Skeletal muscle satellite cell (primary cell): ENCODE measurements around the gene COL23A1.
"Not testable (repeated sequence)": the region's sequence is repeated elsewhere in the genome, so short reads cannot be mapped to it uniquely, and the experiment has no call there.

Source experiments
- H3K27me3 ChIP-seq: 2 replicates; pipeline ENCODE4 v1.7.0; 2013; ENCODE audit warnings: low read length; ENCODE audit not compliant: control insufficient read depth, insufficient read depth
- H3K36me3 ChIP-seq: 2 replicates; pipeline ENCODE4 v1.7.0; 2013; ENCODE audit warnings: mild to moderate bottlenecking, control low read depth, low read length; ENCODE audit not compliant: insufficient read depth
- H3K4me1 ChIP-seq: 2 replicates; pipeline ENCODE4 v1.7.0; 2013; ENCODE audit warnings: low read length; ENCODE audit not compliant: control insufficient read depth, insufficient read depth
- H3K4me2 ChIP-seq: 2 replicates; pipeline ENCODE4 v1.7.0; 2013; ENCODE audit warnings: mild to moderate bottlenecking, low read length
- H3K4me3 ChIP-seq: 2 replicates; pipeline ENCODE4 v1.7.0; 2013; ENCODE audit warnings: low read length
- H3K9ac ChIP-seq: 2 replicates; pipeline ENCODE4 v1.7.0; 2013; ENCODE audit warnings: mild to moderate bottlenecking, low read depth, low read length, moderate library complexity
- H3K9me3 ChIP-seq: replicated peaks from 2 replicates; pipeline ENCODE4 v1.7.0; 2013; ENCODE audit warnings: mild to moderate bottlenecking, control low read depth, low read length

COL23A1 gene

GRCh38 chr5:178380086-178380485 is 210.1 kb downstream of the COL23A1 start:
- peaks cover 5% of the 10 kb centered on the region for H3K9me3 ChIP-seq
- no peak overlapping the region for H3K4me2 ChIP-seq
- no peaks in the 10 kb centered on the region for H3K4me1 ChIP-seq

GRCh38 chr5:178378527-178379484 is 211.4 kb downstream of the COL23A1 start:
- Histone ChIP-seq H3K9ac (no peak overlapping the region), H3K27me3 (no peaks in the 10 kb centered on the region), H3K36me3 (no peaks in the 10 kb centered on the region), H3K9me3 (peaks cover 10% of the 10 kb centered on the region), H3K4me1 (no peaks in the 10 kb centered on the region), H3K4me2 (no peak overlapping the region), H3K4me3 (no peak overlapping the region)

More at GRCh38 chr5:178380086-178380485, 210.1 kb downstream of the COL23A1 start:
- H3K36me3 ChIP-seq, result no peaks in the 10 kb centered on the region
- H3K27me3 ChIP-seq, result no peaks in the 10 kb centered on the region
- no peak overlapping the region for H3K4me3 ChIP-seq
- H3K9ac ChIP-seq, result no peak overlapping the region

- Histone ChIP-seq H3K27me3 (no peaks in the 10 kb centered on the region), H3K4me2 (no peak overlapping the region), H3K4me1 (no peaks in the 10 kb centered on the region), H3K4me3 (no peak overlapping the region), H3K36me3 (no peaks in the 10 kb centered on the region), H3K9ac (no peak overlapping the region), H3K9me3 (peaks cover 6% of the 10 kb centered on the region)
Observed at GRCh38 chr5:178377583-178378270, 212.5 kb downstream of the COL23A1 start.

- Histone ChIP-seq H3K4me3 (no peak overlapping the region), H3K27me3 (no peaks in the 10 kb centered on the region), H3K9me3 (peaks cover 6% of the 10 kb centered on the region), H3K36me3 (no peaks in the 10 kb centered on the region), H3K4me1 (no peaks in the 10 kb centered on the region), H3K9ac (no peak overlapping the region), H3K4me2 (no peak overlapping the region)
Observed at GRCh38 chr5:178376921-178377582, 213.1 kb downstream of the COL23A1 start.

GRCh38 chr5:178375348-178375747 is 214.8 kb downstream of the COL23A1 start:
- Histone ChIP-seq H3K9me3 (peaks cover 6% of the 10 kb centered on the region), H3K27me3 (no peaks in the 10 kb centered on the region), H3K4me2 (no peak overlapping the region), H3K36me3 (no peaks in the 10 kb centered on the region), H3K9ac (no peak overlapping the region), H3K4me1 (no peaks in the 10 kb centered on the region), H3K4me3 (no peak overlapping the region)

GRCh38 chr5:178373711-178374110 is 216.5 kb downstream of the COL23A1 start:
- peaks cover 12% of the 10 kb centered on the region for H3K9me3 ChIP-seq

GRCh38 chr5:178372142-178372571 is 218.0 kb downstream of the COL23A1 start:
- no peaks in the 10 kb centered on the region for H3K36me3 ChIP-seq
- no peaks in the 10 kb centered on the region for H3K27me3 ChIP-seq
- no peak overlapping the region for H3K4me2 ChIP-seq
- H3K4me1 ChIP-seq, result no peaks in the 10 kb centered on the region
- H3K9ac ChIP-seq, result no peak overlapping the region
- no peak overlapping the region for H3K4me3 ChIP-seq
- H3K9me3 ChIP-seq, result peaks cover 21% of the 10 kb centered on the region

More at GRCh38 chr5:178373711-178374110, 216.5 kb downstream of the COL23A1 start:
- no peak overlapping the region for H3K4me3 ChIP-seq
- no peak overlapping the region for H3K9ac ChIP-seq
- no peaks in the 10 kb centered on the region for H3K27me3 ChIP-seq
- H3K36me3 ChIP-seq, result no peaks in the 10 kb centered on the region
- H3K4me1 ChIP-seq, result no peaks in the 10 kb centered on the region
- H3K4me2 ChIP-seq, result no peak overlapping the region

GRCh38 chr5:178371362-178372111 is 218.7 kb downstream of the COL23A1 start:
- no peaks in the 10 kb centered on the region for H3K36me3 ChIP-seq
- no peaks in the 10 kb centered on the region for H3K4me1 ChIP-seq
- no peak overlapping the region for H3K4me2 ChIP-seq
- H3K9ac ChIP-seq, result no peak overlapping the region
- no peak overlapping the region for H3K4me3 ChIP-seq
- peaks cover 22% of the 10 kb centered on the region for H3K9me3 ChIP-seq
- H3K27me3 ChIP-seq, result no peaks in the 10 kb centered on the region

- H3K4me3 ChIP-seq, result no peak overlapping the region
- no peak overlapping the region for H3K4me2 ChIP-seq
- no peak overlapping the region for H3K9ac ChIP-seq
- H3K36me3 ChIP-seq, result no peaks in the 10 kb centered on the region
- no peaks in the 10 kb centered on the region for H3K4me1 ChIP-seq
- H3K9me3 ChIP-seq, result peaks cover 31% of the 10 kb centered on the region
- H3K27me3 ChIP-seq, result no peaks in the 10 kb centered on the region
Observed at GRCh38 chr5:178370102-178370501, 220.1 kb downstream of the COL23A1 start.

GRCh38 chr5:178369469-178369868 is 220.7 kb downstream of the COL23A1 start:
- H3K9me3 ChIP-seq, result peaks cover 31% of the 10 kb centered on the region
- not testable (repeated sequence) for H3K4me2 ChIP-seq, H3K4me1 ChIP-seq, H3K9ac ChIP-seq, H3K36me3 ChIP-seq, H3K4me3 ChIP-seq, H3K27me3 ChIP-seq
